Testis (tissue), 3 donors: Measurements from ENCODE around the gene TTBK2. TPM values are rescaled to one million over a fixed set of nuclear protein-coding genes. Genes with fewer than 3 reads are reported as not detected.

Source experiments
- DNase-seq: peaks from one replicate; pipeline ENCODE4 v3.0.0-alpha.2; 2019
- H3K27ac ChIP-seq, 2 donors: fragments of 200-600 bp; sonication (generic); one replicate each; pipeline ENCODE4 v1.5.1; 2019
- H3K27me3 ChIP-seq: fragments of 200-600 bp; sonication (generic); one replicate; pipeline ENCODE4 v1.5.1; 2019
- H3K36me3 ChIP-seq: fragments of 200-600 bp; sonication (generic); one replicate; pipeline ENCODE4 v1.5.1; 2017; ENCODE audit warnings: low read depth; ENCODE audit errors: missing control alignments
- H3K4me1 ChIP-seq: fragments of 200-600 bp; sonication (generic); one replicate; pipeline ENCODE4 v1.5.1; 2019
- H3K4me3 ChIP-seq, 2 donors: fragments of 200-600 bp; sonication (generic); one replicate each; pipeline ENCODE4 v1.5.1; 2017 to 2019
- H3K9me3 ChIP-seq: fragments of 200-600 bp; sonication (generic); one replicate; pipeline ENCODE4 v1.5.1; 2017
- POLR2A ChIP-seq: fragments of 450-650 bp; IDR thresholded peaks from one replicate; pipeline ENCODE4 v1.6.1; 2017; ENCODE audit warnings: antibody characterized with exemption, mild to moderate bottlenecking, moderate library complexity
- WGBS, 2 donors: methylation state at CpG; one replicate each; pipeline ENCODE4 v1.1.5; 2018; 5-methylcytosine and 5-hydroxymethylcytosine counted together
- intact Hi-C: fragments of 100-400 bp; cut with DNase I; formaldehyde crosslinking; loops from one replicate; pipeline ENCODE4 v1.15.1; 2023; ENCODE audit warnings: low total_unique reads
- polyA plus RNA-seq: library from polyadenylated mRNA; stranded (reverse); fragments of 350-450 nt; fragmentation: Illumina TruSeq; extraction: RNeasy Lipid Tissue Mini Kit (QIAGEN cat#74804); gene quantifications from one replicate; pipeline ENCODE4 v1.2.3, GENCODE V29; 2014; ENCODE audit warnings: low read depth, low replicate concordance; ENCODE audit not compliant: insufficient read depth
- total RNA-seq, 2 donors: library from RNA; depleted of rRNA; stranded (reverse); fragments of >200 nt; gene quantifications; one replicate each; pipeline ENCODE4 v1.2.3, GENCODE V29; 2016
- TF ChIP-seq, protein P1 (sequence below), 3 experiments: fragments of 450-650 bp in 2 of 3; fragments of 200-600 bp in 1 of 3; sonication (generic) in 1 of 3; IDR thresholded peaks; one replicate each; pipeline ENCODE4 v1.5.1; 2016 to 2019; ENCODE audit warnings: antibody characterized with exemption in 3 of 3, mild to moderate bottlenecking in 2 of 3, moderate library complexity in 1 of 3

The TTBK2 gene
- total and polyA plus RNA-seq, 3 donors from 2014 or later = 37.0 to 80.8 (median 53.7) TPM

DNA sequence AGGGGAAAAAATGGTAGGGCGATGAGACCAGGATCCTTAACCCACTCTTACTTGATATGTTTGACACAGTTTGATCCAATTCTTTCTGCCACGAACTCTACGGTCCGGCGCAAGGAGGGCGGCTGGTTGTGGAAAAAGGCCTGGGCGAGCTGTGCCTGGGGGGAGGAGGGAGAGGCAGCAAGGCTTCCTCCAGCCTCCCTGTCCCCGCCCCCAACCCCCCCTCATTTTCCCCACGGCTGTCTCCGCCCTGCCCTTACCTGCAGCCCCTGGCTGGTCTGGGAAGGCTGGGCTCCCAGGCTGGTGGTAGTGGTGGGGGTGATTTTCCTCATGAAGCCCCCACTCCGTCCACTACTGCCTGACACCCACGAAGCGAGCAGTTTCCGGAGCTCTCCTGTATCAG, 191.6 kb downstream of the TTBK2 start:
- Histone ChIP-seq H3K4me3 (no peak overlapping the region), H3K9me3 (no peaks in the 10 kb centered on the region), H3K4me1 (peaks cover 3% of the 10 kb centered on the region), H3K27me3 (no peaks in the 10 kb centered on the region), H3K27ac (no peak overlapping the region), H3K36me3 (no peaks in the 10 kb centered on the region)
- no peak for DNase-seq
- WGBS, 2 donors = 74 to 82% methylated on average over 13 to 14 of the region's 14 CpGs
- TF ChIP-seq, protein P1, sequence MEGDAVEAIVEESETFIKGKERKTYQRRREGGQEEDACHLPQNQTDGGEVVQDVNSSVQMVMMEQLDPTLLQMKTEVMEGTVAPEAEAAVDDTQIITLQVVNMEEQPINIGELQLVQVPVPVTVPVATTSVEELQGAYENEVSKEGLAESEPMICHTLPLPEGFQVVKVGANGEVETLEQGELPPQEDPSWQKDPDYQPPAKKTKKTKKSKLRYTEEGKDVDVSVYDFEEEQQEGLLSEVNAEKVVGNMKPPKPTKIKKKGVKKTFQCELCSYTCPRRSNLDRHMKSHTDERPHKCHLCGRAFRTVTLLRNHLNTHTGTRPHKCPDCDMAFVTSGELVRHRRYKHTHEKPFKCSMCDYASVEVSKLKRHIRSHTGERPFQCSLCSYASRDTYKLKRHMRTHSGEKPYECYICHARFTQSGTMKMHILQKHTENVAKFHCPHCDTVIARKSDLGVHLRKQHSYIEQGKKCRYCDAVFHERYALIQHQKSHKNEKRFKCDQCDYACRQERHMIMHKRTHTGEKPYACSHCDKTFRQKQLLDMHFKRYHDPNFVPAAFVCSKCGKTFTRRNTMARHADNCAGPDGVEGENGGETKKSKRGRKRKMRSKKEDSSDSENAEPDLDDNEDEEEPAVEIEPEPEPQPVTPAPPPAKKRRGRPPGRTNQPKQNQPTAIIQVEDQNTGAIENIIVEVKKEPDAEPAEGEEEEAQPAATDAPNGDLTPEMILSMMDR (IDR thresholded peaks at IDR 0.05) = no peak
- no peak for TF ChIP-seq POLR2A
- intact Hi-C loops = no loop called here

DNA sequence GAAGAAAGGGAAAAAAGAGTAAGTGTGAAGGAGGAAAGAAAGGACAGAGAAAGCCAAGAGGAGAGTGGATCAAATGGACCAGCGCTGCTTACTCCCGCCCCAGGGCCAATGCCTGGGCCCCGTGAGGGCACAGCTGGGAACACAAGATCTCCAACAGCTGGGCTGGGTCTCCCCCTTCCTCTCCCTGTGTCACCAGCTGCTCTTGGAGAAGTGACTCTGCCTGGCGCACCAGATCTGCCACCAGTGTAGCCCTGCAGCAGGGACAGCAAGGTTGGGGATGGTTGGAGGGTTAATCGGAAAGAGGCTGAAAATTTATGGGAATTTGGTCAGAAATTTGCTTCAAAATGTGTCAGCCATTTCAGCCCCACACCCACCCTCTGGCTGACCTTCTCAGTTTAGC, 192.0 kb downstream of the TTBK2 start:
- no peaks in the 10 kb centered on the region for H3K9me3 ChIP-seq
- no peak overlapping the region for H3K27ac ChIP-seq
- TF ChIP-seq POLR2A = no peak
- 64 to 81% methylated on average over 5 of the region's 5 CpGs for WGBS, 2 donors
- no peak overlapping the region for H3K4me3 ChIP-seq
- intact Hi-C loops = no loop called here
- no peak for DNase-seq
- no peaks in the 10 kb centered on the region for H3K27me3 ChIP-seq
- H3K4me1 ChIP-seq = peaks cover 3% of the 10 kb centered on the region
- no peaks in the 10 kb centered on the region for H3K36me3 ChIP-seq

DNA sequence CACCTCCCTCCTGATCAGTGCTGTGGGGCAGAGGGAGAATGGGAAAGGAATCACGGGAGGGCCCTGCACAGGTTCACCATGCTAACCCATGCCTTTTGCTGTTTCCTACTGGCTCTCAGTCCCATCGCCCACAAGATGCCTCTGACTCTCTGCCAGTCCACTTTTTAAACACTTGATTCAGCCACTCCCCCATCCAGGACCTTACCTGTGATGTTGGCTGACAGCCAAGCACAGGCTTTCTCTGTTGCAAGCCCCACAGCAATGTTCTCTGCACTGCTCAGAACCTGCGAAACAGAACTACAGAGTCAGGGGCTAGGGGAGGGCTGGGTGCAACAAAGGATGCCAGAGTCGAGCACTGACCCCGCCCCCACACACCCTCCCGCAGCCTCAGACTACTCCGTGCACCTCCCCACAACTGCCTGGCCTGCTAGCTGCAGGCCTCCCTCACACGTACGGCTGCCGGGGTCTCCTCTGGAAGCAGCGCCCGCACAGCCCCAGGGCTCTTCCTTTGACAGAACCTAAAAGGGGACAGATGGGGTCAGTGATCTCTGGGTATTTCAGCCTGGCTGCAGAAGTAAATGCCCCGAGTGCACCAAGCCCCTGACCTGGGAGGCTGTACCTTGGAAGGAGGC, 192.7 kb downstream of the TTBK2 start:
- Histone ChIP-seq H3K4me3 (no peak overlapping the region), H3K36me3 (no peaks in the 10 kb centered on the region), H3K27me3 (no peaks in the 10 kb centered on the region), H3K27ac (peak overlapping the region in 1 of 2 donors; percentile 27), H3K9me3 (no peaks in the 10 kb centered on the region), H3K4me1 (peaks cover 3% of the 10 kb centered on the region)
- 51 to 86% methylated on average over 4 to 13 of the region's 13 CpGs for WGBS, 2 donors
- DNase-seq = no peak
- intact Hi-C loops = no loop called here
- TF ChIP-seq, protein P1 (IDR thresholded peaks at IDR 0.05) = no peak
- no peak for TF ChIP-seq POLR2A

DNA sequence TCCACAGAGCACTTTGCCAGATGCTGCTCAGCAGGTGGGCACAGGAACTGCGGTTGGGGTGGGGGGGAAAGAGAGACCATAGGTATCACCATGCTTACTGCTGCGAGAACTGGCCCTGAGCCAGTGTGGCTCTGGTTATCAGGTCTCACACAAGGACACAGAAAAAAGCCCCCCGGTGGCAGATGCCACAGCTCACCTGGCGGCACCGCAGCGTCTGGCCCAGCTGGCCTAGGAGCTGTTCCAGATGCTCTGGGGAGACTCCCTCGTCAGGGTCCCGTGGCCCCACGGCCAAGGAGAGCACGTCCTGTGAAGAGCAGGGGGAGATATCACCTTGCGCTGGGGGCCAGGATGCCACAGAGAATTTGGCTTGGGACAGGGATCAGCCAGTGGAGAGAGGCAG, 194.5 kb downstream of the TTBK2 start:
- DNase-seq = no peak
- H3K4me1 ChIP-seq = peaks cover 8% of the 10 kb centered on the region
- H3K36me3 ChIP-seq = no peaks in the 10 kb centered on the region
- no peak for TF ChIP-seq POLR2A
- TF ChIP-seq, protein P1 (IDR thresholded peaks at IDR 0.05) = no peak
- 81 to 86% methylated on average over 7 to 11 of the region's 11 CpGs for WGBS, 2 donors
- no peak overlapping the region for H3K27ac ChIP-seq
- H3K9me3 ChIP-seq = no peaks in the 10 kb centered on the region
- H3K27me3 ChIP-seq = no peaks in the 10 kb centered on the region
- intact Hi-C loops = no loop called here
- no peak overlapping the region for H3K4me3 ChIP-seq

DNA sequence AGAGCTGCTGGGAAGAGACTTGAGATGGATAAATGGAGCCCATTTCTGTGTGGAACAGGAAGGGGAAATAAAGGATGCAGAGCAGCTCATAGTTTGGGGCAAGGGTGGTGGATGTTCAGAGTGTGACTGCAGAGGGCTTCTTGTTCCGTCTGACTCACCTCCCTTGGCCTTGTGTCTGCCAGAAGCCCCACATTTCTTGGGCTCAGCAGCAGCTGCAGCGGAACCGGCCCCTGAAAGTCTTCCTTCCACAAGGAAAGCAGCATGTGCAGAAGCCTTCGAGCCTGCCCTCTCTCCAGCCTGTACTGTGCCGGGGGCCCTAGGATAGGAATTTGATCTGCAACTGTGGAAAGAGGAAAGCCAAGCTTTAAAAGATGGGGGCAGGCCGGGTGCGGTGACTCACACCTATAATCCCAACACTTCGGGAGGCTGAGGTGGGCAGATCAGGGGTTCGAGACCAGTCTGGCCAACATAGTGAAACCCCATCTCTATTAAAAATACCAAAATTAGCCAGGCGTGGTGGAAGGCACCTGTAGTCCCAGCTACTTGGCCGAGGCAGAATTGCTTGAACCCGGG, 195.2 kb downstream of the TTBK2 start:
- intact Hi-C loops = no loop called here
- Histone ChIP-seq H3K36me3 (no peaks in the 10 kb centered on the region), H3K27me3 (no peaks in the 10 kb centered on the region), H3K4me1 (peaks cover 8% of the 10 kb centered on the region), H3K27ac (no peak overlapping the region), H3K9me3 (no peaks in the 10 kb centered on the region), H3K4me3 (no peak overlapping the region)
- TF ChIP-seq, protein P1 (IDR thresholded peaks at IDR 0.05) = no peak
- TF ChIP-seq POLR2A = no peak
- DNase-seq = no peak
- WGBS, 2 donors = 61 to 83% methylated on average over 7 to 12 of the region's 12 CpGs
